RWPE1 (cell line): ENCODE results near the gene ANO1.
A peak's percentile ranks its signal among the peaks of the same experiment; 100 is the strongest.

ENCODE experiments used
- CTCF ChIA-PET: fragments of 350-600 bp; sonication (Branson Sonifier 250); formaldehyde crosslinking; extraction: SDS; loops from one replicate; lab custom pipeline; 2021; lab: Yijun Ruan, JAX
- POLR2A ChIA-PET: fragments of 400-600 bp; formaldehyde crosslinking; extraction: SDS; loops from one replicate; lab custom pipeline; 2020; ENCODE audit warnings: antibody characterized with exemption; ENCODE audit not compliant: low non-redundant PET; lab: Yijun Ruan, JAX
- DNase-seq: peaks from one replicate; pipeline ENCODE4 v3.0.0; 2012; ENCODE audit warnings: low spot score
- H3K27ac ChIP-seq: fragments of 450-650 bp; 2 replicates; pipeline ENCODE4 v1.5.1; 2017
- TF ChIP-seq, protein P1 (sequence below): fragments of 450-650 bp; conservative IDR thresholded peaks from 2 replicates; pipeline ENCODE4 v1.5.1; 2017; ENCODE audit warnings: low read depth, mild to moderate bottlenecking

ANO1 gene

DNA sequence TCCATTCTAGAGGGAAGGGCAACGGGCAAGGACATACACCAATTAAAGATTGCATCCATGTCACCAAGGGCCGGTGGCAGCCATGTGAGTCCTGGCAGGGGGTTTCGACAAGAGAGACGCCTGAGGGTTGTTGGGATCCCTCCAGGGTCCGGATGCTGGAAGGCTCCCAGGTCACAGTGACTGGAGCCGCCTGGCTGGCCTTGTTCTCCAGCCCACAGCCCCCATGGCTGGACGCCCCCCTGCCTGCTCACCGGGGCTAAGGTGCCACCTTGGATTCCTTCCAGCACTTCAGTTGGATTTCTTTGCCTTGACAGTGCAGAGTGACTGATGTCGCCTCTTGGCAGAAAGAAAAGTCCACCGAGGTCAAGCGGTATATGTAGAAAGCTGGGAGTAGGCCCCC lies 42.6 kb downstream of the ANO1 start:
- TF ChIP-seq, protein P1, sequence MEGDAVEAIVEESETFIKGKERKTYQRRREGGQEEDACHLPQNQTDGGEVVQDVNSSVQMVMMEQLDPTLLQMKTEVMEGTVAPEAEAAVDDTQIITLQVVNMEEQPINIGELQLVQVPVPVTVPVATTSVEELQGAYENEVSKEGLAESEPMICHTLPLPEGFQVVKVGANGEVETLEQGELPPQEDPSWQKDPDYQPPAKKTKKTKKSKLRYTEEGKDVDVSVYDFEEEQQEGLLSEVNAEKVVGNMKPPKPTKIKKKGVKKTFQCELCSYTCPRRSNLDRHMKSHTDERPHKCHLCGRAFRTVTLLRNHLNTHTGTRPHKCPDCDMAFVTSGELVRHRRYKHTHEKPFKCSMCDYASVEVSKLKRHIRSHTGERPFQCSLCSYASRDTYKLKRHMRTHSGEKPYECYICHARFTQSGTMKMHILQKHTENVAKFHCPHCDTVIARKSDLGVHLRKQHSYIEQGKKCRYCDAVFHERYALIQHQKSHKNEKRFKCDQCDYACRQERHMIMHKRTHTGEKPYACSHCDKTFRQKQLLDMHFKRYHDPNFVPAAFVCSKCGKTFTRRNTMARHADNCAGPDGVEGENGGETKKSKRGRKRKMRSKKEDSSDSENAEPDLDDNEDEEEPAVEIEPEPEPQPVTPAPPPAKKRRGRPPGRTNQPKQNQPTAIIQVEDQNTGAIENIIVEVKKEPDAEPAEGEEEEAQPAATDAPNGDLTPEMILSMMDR = no peak
- CTCF ChIA-PET = no interaction called here
- no peak for DNase-seq
- POLR2A ChIA-PET = no interaction called here
- H3K27ac ChIP-seq = no peak overlapping the region

DNA sequence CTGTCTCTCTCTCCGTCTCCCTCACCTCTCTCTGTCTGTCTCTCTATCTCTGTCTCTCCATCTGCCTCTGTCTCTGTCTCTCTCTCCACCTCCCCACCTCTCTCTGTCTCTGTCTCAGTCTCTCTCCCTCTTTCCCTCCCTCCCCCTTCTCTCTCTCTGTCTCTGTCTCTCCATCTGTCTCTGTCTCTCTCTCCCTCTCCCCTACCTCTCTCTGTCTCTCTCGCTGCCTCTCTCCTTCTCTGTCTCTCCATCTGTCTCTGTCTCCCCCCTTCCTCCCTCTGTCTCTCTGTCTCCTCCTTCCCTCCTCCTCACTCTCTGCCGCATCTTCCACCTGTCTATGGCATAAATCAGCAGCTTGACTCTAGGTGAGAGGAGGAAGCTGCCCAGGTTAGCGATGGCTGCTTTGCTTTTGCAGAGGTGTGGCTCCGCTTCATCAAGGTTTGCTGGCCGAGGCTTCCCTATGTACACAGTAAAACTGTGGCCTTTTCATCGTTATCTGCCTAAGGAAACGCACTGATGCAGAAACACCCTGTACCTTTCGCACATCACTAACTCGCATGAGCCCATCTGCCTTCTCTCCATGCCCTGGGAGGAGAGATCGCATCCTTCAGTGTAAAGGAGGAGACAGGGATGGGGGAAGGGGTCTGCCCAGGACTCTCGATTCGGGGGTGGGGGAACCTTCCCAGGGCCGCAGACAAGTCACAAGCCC lies 44.5 kb downstream of the ANO1 start:
- no peak for DNase-seq
- TF ChIP-seq, protein P1 = no peak
- CTCF ChIA-PET = interaction anchor here (0.5 kb wide), 1 partner anchor 62 kb away, joined by 4 read pairs; no protein-coding TSS in a partner anchor
- H3K27ac ChIP-seq = no peak overlapping the region
- POLR2A ChIA-PET = no interaction called here

DNA sequence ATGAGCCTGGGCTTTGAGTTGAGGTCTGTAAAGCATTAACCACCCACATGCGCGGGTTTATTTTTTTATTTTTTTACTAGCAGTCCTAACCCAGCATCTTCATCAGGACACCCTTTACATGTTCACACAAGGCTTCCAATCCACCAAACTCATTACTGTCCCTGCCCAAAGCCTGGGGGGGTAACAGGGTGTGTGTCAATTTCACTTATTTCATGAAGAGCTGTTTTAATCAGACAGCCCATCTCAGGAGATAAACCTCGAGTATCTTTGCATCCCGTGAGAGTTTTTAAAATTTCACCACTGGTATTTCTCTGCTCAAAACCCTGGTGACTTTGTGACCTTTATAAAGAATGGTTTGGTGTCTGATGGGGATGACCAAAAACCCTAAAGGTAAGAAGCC lies 45.6 kb downstream of the ANO1 start:
- DNase-seq = no peak
- no peak overlapping the region for H3K27ac ChIP-seq
- TF ChIP-seq, protein P1 = no peak
- ChIA-PET CTCF (interaction anchor here (0.5 kb wide), 1 partner anchor 33 kb away, joined by 4 read pairs; no protein-coding TSS in a partner anchor), POLR2A (no interaction called here)

DNA sequence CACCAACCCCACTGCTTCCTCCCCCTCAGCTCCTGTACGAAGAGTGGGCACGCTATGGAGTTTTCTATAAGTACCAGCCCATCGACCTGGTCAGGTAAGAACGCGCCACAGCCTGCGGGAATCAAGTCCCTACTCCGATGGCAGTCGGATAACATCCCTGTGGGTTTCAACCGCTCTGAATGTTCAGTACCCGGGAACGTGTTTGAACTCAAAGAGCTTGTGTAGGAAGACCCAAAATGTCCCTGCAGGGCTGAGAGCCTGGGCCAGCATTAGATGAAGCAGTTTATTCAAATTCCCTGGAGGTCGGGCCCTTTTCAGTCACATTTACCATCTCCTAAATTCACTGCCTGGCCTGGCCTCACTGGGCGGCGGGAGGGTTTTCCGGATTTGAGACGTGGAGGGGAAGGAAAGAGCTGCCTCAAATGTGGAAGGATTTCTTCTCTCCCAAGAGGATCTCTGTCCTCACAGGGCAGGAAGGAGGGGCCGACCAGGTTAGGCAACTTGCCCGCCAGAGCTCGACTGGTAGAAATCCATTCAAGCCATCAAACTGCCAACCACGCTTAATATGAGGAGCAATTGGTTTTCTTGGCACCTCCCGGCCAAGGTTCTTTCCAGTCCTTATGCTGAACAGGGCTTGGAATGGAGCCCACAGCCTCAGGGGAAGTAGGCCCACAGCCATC lies 46.3 kb downstream of the ANO1 start:
- TF ChIP-seq, protein P1 = no peak
- no peak overlapping the region for H3K27ac ChIP-seq
- ChIA-PET POLR2A (no interaction called here), CTCF (interaction anchor here (0.5 kb wide), 1 partner anchor 33 kb away, joined by 4 read pairs; no protein-coding TSS in a partner anchor)
- DNase-seq = no peak

DNA sequence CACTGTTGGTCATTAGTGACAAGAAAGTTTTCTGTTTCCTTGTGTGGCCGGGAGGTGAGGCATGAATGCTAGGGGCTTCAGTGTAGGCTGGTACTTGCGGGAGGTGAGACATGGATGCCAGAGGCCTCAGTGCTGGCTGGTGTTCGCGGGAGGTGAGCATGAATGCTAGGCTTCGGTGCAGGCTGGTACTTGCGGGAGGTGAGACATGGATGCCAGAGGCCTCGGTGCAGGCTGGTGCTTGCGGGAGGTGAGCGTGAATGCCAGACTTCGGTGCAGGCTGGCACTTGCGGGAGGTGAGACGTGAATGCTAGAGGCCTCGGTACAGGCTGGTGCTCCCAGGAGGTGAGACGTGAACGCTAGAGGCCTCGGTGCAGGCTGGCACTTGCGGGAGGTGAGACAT lies 48.4 kb downstream of the ANO1 start:
- H3K27ac ChIP-seq = no peak overlapping the region
- DNase-seq = no peak
- TF ChIP-seq, protein P1 = no peak
- ChIA-PET CTCF (no interaction called here), POLR2A (no interaction called here)

DNA sequence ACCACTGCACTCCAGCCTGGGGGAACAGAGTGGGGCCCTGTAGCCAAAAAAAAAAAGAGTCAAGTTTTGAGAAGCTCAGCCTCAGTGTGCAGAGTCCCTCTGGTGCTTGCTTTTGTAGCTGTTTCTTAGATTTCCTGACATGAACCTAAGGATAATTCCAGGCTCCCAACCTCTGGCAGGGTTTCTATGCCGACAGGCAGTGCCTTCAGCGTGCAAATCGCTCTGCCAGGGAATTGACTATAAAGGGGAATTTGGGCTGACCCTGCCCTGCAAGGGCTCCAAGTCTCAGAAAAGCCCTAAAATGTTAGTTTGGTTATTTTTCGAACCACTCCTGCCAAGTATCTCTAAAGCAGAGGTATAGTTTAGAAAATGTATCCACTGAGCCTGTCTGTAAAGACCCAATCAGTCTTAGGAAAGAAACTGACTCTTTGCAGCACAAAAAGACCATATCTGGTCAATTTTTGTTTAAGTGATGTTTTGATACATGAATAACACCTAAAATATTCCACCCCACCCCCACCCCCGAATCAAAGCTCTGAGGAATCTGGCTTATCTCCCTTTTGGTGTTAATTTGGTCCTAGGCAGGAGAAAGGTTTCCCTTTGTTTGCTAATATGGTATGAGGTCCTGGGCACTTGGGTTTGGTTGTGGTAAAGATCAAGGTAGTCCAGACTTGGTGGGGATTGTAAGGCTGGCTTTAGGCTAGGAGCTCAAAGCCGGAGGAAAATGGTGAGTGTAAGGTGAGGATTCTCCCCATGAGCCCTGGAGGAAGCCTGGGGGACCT lies 49.7 kb downstream of the ANO1 start:
- no peak overlapping the region for H3K27ac ChIP-seq
- peak; percentile 17 for DNase-seq
- POLR2A ChIA-PET = no interaction called here
- CTCF ChIA-PET = interaction anchor here (0.6 kb wide), 1 partner anchor 51 kb away, joined by 4 read pairs; no protein-coding TSS in a partner anchor
- TF ChIP-seq, protein P1 = no peak
